Effector CD8-positive, alpha-beta T cell (primary cell): ENCODE data around the gene ZNF80.

Experiments
- DNase-seq: peaks from one replicate; lab custom pipeline; 2025; lab: John Stamatoyannopoulos, UW

Gene ZNF80

GRCh38 chr3:114218578-114219185 lies 18.7 kb downstream of the ZNF80 start:
- no peak for DNase-seq

- DNase-seq: no peak
Measured at GRCh38 chr3:114218006-114218405, 19.4 kb downstream of the ZNF80 start.

GRCh38 chr3:114217266-114217665 lies 20.1 kb downstream of the ZNF80 start:
- DNase-seq: no peak

GRCh38 chr3:114216186-114216970 lies 21.0 kb downstream of the ZNF80 start:
- DNase-seq: no peak

GRCh38 chr3:114214542-114215341 lies 22.6 kb downstream of the ZNF80 start:
- no peak for DNase-seq

- peak; percentile 33 for DNase-seq
Measured at GRCh38 chr3:114213627-114214541, 23.5 kb downstream of the ZNF80 start.

- DNase-seq: no peak
Measured at GRCh38 chr3:114213292-114213626, 24.1 kb downstream of the ZNF80 start.

- DNase-seq: no peak
Measured at GRCh38 chr3:114212646-114213045, 24.7 kb downstream of the ZNF80 start.

GRCh38 chr3:114207768-114208167 lies 29.6 kb downstream of the ZNF80 start:
- DNase-seq: no peak

GRCh38 chr3:114206342-114206741 lies 31.0 kb downstream of the ZNF80 start:
- no peak for DNase-seq

- DNase-seq: no peak
Measured at GRCh38 chr3:114205541-114205940, 31.8 kb downstream of the ZNF80 start.

GRCh38 chr3:114194750-114195149 lies 42.6 kb downstream of the ZNF80 start:
- no peak for DNase-seq

- no peak for DNase-seq
Measured at GRCh38 chr3:114192136-114192535, 45.2 kb downstream of the ZNF80 start.

- no peak for DNase-seq
Measured at GRCh38 chr3:114186501-114186900, 50.9 kb downstream of the ZNF80 start.
